Left ventricle myocardium inferior (tissue), 1 donor: Measurements from ENCODE around the gene GNB5. TPM values are rescaled to one million over a fixed set of nuclear protein-coding genes. Genes with fewer than 3 reads are reported as not detected.

Source experiments
- DNase-seq: peaks from one replicate; pipeline ENCODE4 v3.0.0-alpha.2; 2020
- H3K27ac ChIP-seq: fragments of 200-600 bp; replicated peaks from 2 replicates; pipeline ENCODE4 v1.8.0; 2021
- H3K27me3 ChIP-seq: fragments of 200-600 bp; 2 replicates; pipeline ENCODE4 v1.8.0; 2021; ENCODE audit warnings: low read depth
- H3K36me3 ChIP-seq: fragments of 200-600 bp; 2 replicates; pipeline ENCODE4 v1.8.0; 2021
- H3K4me1 ChIP-seq: fragments of 200-600 bp; 2 replicates; pipeline ENCODE4 v1.8.0; 2021
- H3K4me3 ChIP-seq: fragments of 200-600 bp; 2 replicates; pipeline ENCODE4 v1.8.0; 2021; ENCODE audit warnings: mild to moderate bottlenecking, moderate library complexity
- H3K9me3 ChIP-seq: fragments of 200-600 bp; replicated peaks from 2 replicates; pipeline ENCODE4 v1.8.0; 2021
- intact Hi-C: fragments of 100-400 bp; cut with micrococcal nuclease; formaldehyde crosslinking; loops from one replicate; pipeline ENCODE4 v1.11.0; 2022
- total RNA-seq: library from RNA; stranded (reverse); fragmentation: NEBNext Ultra II Directional; extraction: Animal tissue kit (Norgen Biotek cat#: 25700); gene quantifications from one replicate; pipeline ENCODE4 v1.2.1, GENCODE V29; 2021
- TF ChIP-seq, protein P1 (sequence below): fragments of 200-600 bp; IDR thresholded peaks from 2 replicates; pipeline ENCODE4 v1.8.0; 2021; ENCODE audit warnings: antibody characterized with exemption, mild to moderate bottlenecking, borderline replicate concordance
- donor health status: DM: no; HTN: yes; CAD: no; lungs with severe emphysema.

The GNB5 gene
- total RNA-seq, 1 donor from 2014 or later = 10.5 TPM

DNA sequence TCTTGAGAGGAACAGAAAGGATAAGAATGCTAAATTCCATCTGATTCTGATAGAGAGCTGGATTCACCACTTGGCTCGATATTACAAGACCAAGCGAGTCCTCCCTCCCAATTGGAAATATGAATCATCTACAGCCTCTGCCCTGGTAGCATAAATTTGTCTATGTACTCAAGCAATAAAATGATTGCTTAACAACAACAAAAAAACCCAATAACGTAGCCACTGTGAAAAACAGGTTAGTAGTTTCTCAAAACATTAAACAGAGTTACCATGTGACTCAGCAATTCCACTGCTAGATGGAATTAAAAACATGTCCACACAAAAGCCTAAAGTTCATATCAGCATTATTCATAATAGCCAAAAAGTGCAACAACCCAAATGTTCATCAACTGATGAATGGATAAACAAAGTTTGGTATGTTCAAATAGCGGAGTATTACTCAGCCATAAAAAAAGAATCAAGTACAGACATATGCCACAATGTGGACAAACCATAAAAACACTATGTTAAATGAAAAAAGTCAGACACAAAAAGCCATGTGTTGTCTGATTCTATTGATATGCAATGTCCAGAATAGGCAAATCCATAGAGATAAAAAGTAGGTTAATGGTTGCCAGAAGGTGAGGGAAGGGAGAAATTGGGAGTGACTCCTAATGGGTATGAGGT lies 95.5 kb downstream of the GNB5 start:
- Histone ChIP-seq H3K27ac (no peak overlapping the region), H3K4me3 (no peak overlapping the region), H3K36me3 (no peaks in the 10 kb centered on the region), H3K4me1 (peaks cover 16% of the 10 kb centered on the region), H3K27me3 (no peaks in the 10 kb centered on the region), H3K9me3 (peaks cover 5% of the 10 kb centered on the region)
- no peak for DNase-seq
- TF ChIP-seq, protein P1, sequence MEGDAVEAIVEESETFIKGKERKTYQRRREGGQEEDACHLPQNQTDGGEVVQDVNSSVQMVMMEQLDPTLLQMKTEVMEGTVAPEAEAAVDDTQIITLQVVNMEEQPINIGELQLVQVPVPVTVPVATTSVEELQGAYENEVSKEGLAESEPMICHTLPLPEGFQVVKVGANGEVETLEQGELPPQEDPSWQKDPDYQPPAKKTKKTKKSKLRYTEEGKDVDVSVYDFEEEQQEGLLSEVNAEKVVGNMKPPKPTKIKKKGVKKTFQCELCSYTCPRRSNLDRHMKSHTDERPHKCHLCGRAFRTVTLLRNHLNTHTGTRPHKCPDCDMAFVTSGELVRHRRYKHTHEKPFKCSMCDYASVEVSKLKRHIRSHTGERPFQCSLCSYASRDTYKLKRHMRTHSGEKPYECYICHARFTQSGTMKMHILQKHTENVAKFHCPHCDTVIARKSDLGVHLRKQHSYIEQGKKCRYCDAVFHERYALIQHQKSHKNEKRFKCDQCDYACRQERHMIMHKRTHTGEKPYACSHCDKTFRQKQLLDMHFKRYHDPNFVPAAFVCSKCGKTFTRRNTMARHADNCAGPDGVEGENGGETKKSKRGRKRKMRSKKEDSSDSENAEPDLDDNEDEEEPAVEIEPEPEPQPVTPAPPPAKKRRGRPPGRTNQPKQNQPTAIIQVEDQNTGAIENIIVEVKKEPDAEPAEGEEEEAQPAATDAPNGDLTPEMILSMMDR = no peak
- intact Hi-C loops = no loop called here

GRCh38 chr15:52094811-52095584 lies 96.2 kb downstream of the GNB5 start:
- TF ChIP-seq, protein P1 = no peak
- DNase-seq = no peak
- no peaks in the 10 kb centered on the region for H3K27me3 ChIP-seq
- peaks cover 16% of the 10 kb centered on the region for H3K4me1 ChIP-seq
- no peak overlapping the region for H3K4me3 ChIP-seq
- intact Hi-C loops = no loop called here
- no peaks in the 10 kb centered on the region for H3K36me3 ChIP-seq
- H3K27ac ChIP-seq = no peak overlapping the region
- H3K9me3 ChIP-seq = peaks cover 12% of the 10 kb centered on the region

DNA sequence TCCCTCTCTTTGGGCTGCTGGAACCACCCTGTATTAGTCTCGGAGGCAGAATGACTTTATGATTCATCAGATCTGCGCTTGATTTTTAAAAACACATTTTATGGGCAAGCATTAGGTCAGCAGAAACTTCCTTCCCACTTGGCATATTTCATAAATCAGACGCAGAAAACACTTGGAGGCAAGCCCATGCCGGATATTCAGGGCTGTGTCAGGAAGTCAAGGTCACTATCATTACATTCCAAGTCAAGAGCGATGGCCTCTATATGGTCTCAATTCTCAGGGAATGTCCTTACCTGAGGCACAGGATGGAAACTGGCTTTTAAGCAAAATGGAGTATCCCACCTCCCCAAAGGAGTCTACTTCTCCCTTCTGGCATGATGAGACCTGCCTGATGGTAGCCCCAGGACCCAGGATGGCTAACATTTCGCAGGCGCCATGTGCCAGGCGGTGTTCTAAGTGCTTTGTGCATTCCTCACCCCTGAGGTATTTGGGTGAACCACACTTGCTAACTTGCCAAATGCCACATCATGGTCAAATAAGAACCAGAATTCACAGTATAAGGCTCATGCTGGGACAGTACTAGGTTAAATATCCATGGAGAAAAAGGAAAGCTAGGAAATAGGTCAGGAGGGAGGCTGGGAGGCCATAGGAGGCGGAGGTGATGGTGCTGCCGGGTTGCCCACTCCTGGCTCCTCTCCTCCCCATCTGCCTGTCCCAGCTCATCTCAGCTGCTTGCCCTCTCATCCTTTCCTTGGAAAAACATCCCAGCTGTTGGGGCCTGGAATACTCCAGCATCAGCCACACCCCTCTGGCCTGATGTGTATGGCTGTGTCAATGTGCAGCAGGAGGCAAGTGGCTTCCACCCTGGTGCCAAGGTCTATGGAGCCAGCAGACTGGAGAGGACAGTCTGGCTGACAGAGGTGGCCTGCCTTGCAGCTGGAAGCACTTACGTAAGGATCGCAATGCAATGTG lies 97.4 kb downstream of the GNB5 start:
- intact Hi-C loops = no loop called here
- TF ChIP-seq, protein P1 = no peak
- Histone ChIP-seq H3K27me3 (no peaks in the 10 kb centered on the region), H3K27ac (no peak overlapping the region), H3K36me3 (no peaks in the 10 kb centered on the region), H3K4me1 (peaks cover 16% of the 10 kb centered on the region), H3K9me3 (peaks cover 19% of the 10 kb centered on the region), H3K4me3 (no peak overlapping the region)
- DNase-seq = no peak

DNA sequence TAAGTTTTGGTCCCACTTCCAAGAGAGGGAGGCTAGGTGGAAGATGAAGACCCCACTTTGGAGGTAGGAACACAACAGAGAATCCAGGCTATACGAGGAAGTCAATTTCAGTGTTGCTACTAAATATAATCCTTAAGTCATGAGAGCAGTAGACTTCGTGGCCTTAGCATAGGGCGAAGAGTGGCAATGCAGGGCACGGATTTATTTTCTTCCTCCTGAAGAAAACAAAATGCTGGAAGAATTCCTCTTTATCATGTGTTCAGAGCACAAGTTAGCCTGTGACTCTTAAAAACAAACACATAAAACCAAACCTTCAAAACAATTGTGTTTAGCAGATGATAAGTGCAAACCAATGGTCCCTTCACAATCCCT lies 98.0 kb downstream of the GNB5 start:
- Histone ChIP-seq H3K4me1 (peaks cover 16% of the 10 kb centered on the region), H3K36me3 (no peaks in the 10 kb centered on the region), H3K27ac (no peak overlapping the region), H3K4me3 (no peak overlapping the region), H3K27me3 (no peaks in the 10 kb centered on the region), H3K9me3 (peaks cover 19% of the 10 kb centered on the region)
- TF ChIP-seq, protein P1 = no peak
- DNase-seq = no peak
- intact Hi-C loops = no loop called here

GRCh38 chr15:52090193-52090592 lies 101.0 kb downstream of the GNB5 start:
- H3K9me3 ChIP-seq = peaks cover 39% of the 10 kb centered on the region
- H3K36me3 ChIP-seq = no peaks in the 10 kb centered on the region
- no peak overlapping the region for H3K27ac ChIP-seq
- intact Hi-C loops = no loop called here
- no peak for DNase-seq
- TF ChIP-seq, protein P1 = no peak
- no peak overlapping the region for H3K4me3 ChIP-seq
- no peaks in the 10 kb centered on the region for H3K27me3 ChIP-seq
- H3K4me1 ChIP-seq = peaks cover 16% of the 10 kb centered on the region
